Measurements from ENCODE around the gene CCDC93. TPM values are rescaled to one million over a fixed set of nuclear protein-coding genes. Genes with fewer than 3 reads are reported as not detected.

The CCDC93 gene
- total RNA-seq, 1 donor from 2014 or later: 15.7 TPM

DNA sequence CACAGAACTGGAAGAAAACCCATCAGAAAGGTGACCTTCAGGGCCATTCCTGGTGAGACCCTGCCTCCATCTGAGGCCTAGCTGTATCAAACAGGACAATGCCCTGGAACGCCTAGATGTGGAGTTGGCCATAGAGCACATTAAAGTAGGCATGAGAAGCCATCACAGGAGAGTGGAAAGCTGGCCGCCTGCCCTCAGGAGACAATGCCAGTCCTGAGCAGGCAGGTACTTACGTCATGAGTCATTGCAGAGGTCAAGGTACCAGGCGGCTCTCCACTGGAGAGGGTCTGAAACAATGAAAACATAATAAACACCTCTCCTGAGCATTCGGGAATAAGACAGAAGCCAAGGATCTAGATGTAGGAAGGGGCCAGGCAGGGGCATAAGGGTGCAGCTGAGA, 68.6 kb downstream of the CCDC93 start:
- Histone ChIP-seq H3K27me3 (ENCODE audit: control insufficient read depth in 3 of 3, insufficient read depth in 3 of 3, low read length in 3 of 3) (no peaks in the 10 kb centered on the region), H3K36me3 (ENCODE audit: control insufficient read depth in 3 of 3, insufficient read depth in 3 of 3, low read length in 3 of 3) (peaks cover 46 to 78% (median 68%) of the 10 kb centered on the region in 3 donors), H3K27ac (ENCODE audit: low read depth, low read length) (no peak overlapping the region), H3K9me3 (ENCODE audit: control insufficient read depth in 3 of 3, low read length in 3 of 3) (no peaks in the 10 kb centered on the region), H3K4me3 (ENCODE audit: low read length in 3 of 3) (no peak overlapping the region), H3K9ac (ENCODE audit: low read depth in 1 of 3, low read length in 3 of 3) (no peak overlapping the region), H3K4me1 (ENCODE audit: control insufficient read depth in 3 of 3, insufficient read depth in 3 of 3, low read length in 3 of 3) (peaks cover 0 to 2% (median 0%) of the 10 kb centered on the region in 3 donors)

DNA sequence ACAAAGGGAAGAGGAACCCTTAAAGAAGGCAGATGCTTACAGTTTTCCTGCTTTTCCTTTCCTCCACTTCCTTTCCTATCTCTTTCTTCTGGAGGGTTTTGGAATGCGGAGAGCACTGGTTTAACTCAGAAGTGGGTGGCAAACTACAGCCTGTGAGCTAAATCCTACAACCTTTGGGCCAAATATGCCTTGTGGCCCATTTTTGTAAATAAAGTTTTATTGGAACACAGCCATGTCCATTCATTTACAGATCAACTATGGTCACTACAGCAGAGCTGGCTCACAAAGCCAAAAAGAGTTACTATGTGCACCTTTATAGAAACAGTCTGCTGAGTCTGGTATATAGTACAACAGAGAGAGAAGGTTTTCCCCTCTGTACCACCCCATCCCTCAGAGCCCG, 69.1 kb downstream of the CCDC93 start:
- H3K36me3 ChIP-seq (ENCODE audit: control insufficient read depth in 3 of 3, insufficient read depth in 3 of 3, low read length in 3 of 3): peaks cover 50 to 80% (median 69%) of the 10 kb centered on the region in 3 donors
- no peak overlapping the region for H3K4me3 ChIP-seq (ENCODE audit: low read length in 3 of 3)
- H3K27me3 ChIP-seq (ENCODE audit: control insufficient read depth in 3 of 3, insufficient read depth in 3 of 3, low read length in 3 of 3): no peaks in the 10 kb centered on the region
- no peaks in the 10 kb centered on the region for H3K9me3 ChIP-seq (ENCODE audit: control insufficient read depth in 3 of 3, low read length in 3 of 3)
- H3K27ac ChIP-seq (ENCODE audit: low read depth, low read length): no peak overlapping the region
- peaks cover 0 to 2% (median 0%) of the 10 kb centered on the region in 3 donors for H3K4me1 ChIP-seq (ENCODE audit: control insufficient read depth in 3 of 3, insufficient read depth in 3 of 3, low read length in 3 of 3)
- no peak overlapping the region for H3K9ac ChIP-seq (ENCODE audit: low read depth in 1 of 3, low read length in 3 of 3)

DNA sequence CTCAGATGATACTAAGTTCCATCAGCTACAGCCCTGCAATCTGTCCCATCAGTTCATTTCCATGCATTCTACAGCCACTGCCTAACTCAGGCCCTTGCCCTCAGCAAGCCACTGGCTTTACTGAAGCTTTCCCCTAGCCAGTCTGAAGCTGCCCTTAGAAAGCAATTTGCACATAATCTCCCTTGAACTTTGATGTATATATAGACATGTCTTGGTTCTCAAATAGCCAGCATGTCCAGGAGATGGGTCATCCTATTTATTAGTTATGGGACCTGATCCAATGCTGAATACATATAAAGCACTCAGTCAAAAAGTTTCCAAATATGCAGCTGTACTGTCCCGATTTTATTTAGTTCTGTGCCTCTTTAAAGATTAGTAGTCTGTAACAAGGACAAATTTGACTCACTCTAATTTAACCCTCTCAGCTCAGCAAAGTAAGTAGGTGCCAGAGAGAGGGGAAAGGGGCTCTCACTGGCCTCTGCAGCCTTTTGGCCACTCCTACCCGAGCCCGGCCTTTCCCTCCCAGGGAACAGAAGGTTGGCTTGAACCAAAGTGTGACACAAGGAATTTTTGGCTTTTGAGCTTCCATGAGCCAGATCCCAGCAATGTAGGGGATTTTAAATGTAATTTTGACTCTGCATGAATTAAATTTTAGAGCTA, 70.7 kb downstream of the CCDC93 start:
- H3K4me1 ChIP-seq (ENCODE audit: control insufficient read depth in 3 of 3, insufficient read depth in 3 of 3, low read length in 3 of 3): peaks cover 0 to 2% (median 0%) of the 10 kb centered on the region in 3 donors
- no peaks in the 10 kb centered on the region for H3K9me3 ChIP-seq (ENCODE audit: control insufficient read depth in 3 of 3, low read length in 3 of 3)
- no peaks in the 10 kb centered on the region for H3K27me3 ChIP-seq (ENCODE audit: control insufficient read depth in 3 of 3, insufficient read depth in 3 of 3, low read length in 3 of 3)
- H3K27ac ChIP-seq (ENCODE audit: low read depth, low read length): no peak overlapping the region
- no peak overlapping the region for H3K9ac ChIP-seq (ENCODE audit: low read depth in 1 of 3, low read length in 3 of 3)
- no peak overlapping the region for H3K4me3 ChIP-seq (ENCODE audit: low read length in 3 of 3)
- peaks cover 57 to 83% (median 66%) of the 10 kb centered on the region in 3 donors for H3K36me3 ChIP-seq (ENCODE audit: control insufficient read depth in 3 of 3, insufficient read depth in 3 of 3, low read length in 3 of 3)

DNA sequence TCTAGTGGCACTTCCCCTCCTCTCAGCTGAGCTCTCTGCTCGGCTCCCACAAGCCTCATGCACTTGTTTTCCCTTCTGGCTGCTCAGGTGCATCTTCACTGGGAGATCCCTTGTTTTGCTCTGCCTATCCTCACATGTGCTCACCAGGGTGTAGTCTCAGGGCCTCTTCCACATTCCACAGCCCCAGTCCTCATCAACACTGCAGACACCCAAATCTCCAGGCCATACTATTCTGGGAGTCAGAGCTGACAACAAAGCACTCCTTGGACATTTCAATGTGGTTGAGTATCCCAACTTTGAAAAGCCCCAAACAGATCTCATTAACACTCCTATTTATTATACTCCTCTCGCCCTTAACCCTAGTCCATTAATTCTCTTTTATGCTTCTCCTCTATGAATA, 71.3 kb downstream of the CCDC93 start:
- no peaks in the 10 kb centered on the region for H3K27me3 ChIP-seq (ENCODE audit: control insufficient read depth in 3 of 3, insufficient read depth in 3 of 3, low read length in 3 of 3)

DNA sequence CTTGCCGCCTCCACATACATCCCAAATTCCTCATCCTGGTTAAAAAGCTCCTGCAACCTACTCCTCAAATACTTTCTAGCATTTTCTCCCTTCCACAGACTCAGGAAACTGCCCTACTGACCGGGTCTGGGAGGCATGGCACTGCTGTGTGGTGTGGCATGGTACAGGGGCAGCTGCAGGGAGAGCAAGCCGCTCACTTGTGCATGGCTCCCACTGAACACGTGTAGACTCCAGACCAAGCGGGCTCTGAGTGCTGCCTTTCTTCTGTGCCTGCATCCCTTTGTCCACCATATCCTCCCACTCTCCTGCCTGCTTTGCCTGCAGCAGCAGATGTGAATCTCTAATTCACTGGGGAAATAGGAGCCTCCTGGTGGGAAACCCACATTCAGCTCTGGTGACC, 72.2 kb downstream of the CCDC93 start:
- Histone ChIP-seq H3K9ac (ENCODE audit: low read depth in 1 of 3, low read length in 3 of 3) (no peak overlapping the region), H3K27ac (ENCODE audit: low read depth, low read length) (no peak overlapping the region), H3K4me3 (ENCODE audit: low read length in 3 of 3) (no peak overlapping the region), H3K4me1 (ENCODE audit: control insufficient read depth in 3 of 3, insufficient read depth in 3 of 3, low read length in 3 of 3) (peaks cover 5 to 11% (median 7%) of the 10 kb centered on the region in 3 donors), H3K9me3 (ENCODE audit: control insufficient read depth in 3 of 3, low read length in 3 of 3) (no peaks in the 10 kb centered on the region), H3K36me3 (ENCODE audit: control insufficient read depth in 3 of 3, insufficient read depth in 3 of 3, low read length in 3 of 3) (peaks cover 57 to 78% (median 64%) of the 10 kb centered on the region in 3 donors), H3K27me3 (ENCODE audit: control insufficient read depth in 3 of 3, insufficient read depth in 3 of 3, low read length in 3 of 3) (no peaks in the 10 kb centered on the region)

More for the DNA sequence above, 71.3 kb downstream of the CCDC93 start:
- no peaks in the 10 kb centered on the region for H3K9me3 ChIP-seq (ENCODE audit: control insufficient read depth in 3 of 3, low read length in 3 of 3)
- no peak overlapping the region for H3K27ac ChIP-seq (ENCODE audit: low read depth, low read length)
- H3K9ac ChIP-seq (ENCODE audit: low read depth in 1 of 3, low read length in 3 of 3): no peak overlapping the region
- no peak overlapping the region for H3K4me3 ChIP-seq (ENCODE audit: low read length in 3 of 3)
- peaks cover 0 to 2% (median 0%) of the 10 kb centered on the region in 3 donors for H3K4me1 ChIP-seq (ENCODE audit: control insufficient read depth in 3 of 3, insufficient read depth in 3 of 3, low read length in 3 of 3)
- peaks cover 60 to 84% (median 68%) of the 10 kb centered on the region in 3 donors for H3K36me3 ChIP-seq (ENCODE audit: control insufficient read depth in 3 of 3, insufficient read depth in 3 of 3, low read length in 3 of 3)

DNA sequence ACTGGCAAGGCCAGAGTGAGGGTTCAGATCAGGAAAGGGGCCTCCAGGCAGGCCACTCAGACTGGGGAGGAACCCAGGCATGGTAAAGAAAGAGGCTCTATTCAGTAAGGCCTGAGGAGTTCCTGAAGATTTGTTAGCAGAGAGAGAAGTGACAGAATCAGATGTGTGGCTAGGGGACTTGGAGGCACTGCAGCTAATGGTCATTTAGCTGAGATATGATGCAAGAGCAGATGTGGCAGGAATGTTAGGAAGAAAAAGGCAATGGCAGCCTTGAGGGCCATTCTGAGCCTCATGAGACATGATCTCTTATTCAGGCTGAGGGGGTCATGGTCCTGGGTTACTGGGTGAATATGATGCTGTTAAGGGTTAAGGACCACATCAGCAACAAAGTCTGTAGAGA, 73.4 kb downstream of the CCDC93 start:
- Histone ChIP-seq H3K27ac (ENCODE audit: low read depth, low read length) (no peak overlapping the region), H3K36me3 (ENCODE audit: control insufficient read depth in 3 of 3, insufficient read depth in 3 of 3, low read length in 3 of 3) (peaks cover 47 to 70% (median 53%) of the 10 kb centered on the region in 3 donors), H3K4me3 (ENCODE audit: low read length in 3 of 3) (no peak overlapping the region), H3K9ac (ENCODE audit: low read depth in 1 of 3, low read length in 3 of 3) (no peak overlapping the region), H3K27me3 (ENCODE audit: control insufficient read depth in 3 of 3, insufficient read depth in 3 of 3, low read length in 3 of 3) (no peaks in the 10 kb centered on the region), H3K9me3 (ENCODE audit: control insufficient read depth in 3 of 3, low read length in 3 of 3) (no peaks in the 10 kb centered on the region), H3K4me1 (ENCODE audit: control insufficient read depth in 3 of 3, insufficient read depth in 3 of 3, low read length in 3 of 3) (peaks cover 10 to 16% (median 15%) of the 10 kb centered on the region in 3 donors)

DNA sequence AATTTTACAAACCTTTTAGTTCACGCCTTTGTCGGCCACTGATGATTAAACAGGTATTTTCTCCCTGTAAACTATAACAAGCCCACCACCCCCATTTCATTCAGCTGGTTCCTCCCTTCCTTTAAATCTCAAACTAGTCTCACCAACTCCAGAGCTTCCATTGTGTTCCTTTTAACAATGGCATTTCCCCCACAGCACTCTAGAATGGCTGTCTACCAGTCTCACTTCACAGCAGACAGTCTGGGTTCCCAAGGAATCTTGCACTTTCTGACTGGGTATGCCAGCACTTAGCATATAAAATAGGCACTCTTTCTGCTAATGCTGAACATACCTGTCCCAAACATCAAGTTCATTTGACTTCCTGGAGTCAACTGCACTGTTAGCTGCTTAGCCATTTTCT, 75.3 kb downstream of the CCDC93 start:
- no peak overlapping the region for H3K27ac ChIP-seq (ENCODE audit: low read depth, low read length)
- H3K4me3 ChIP-seq (ENCODE audit: low read length in 3 of 3): no peak overlapping the region
- H3K4me1 ChIP-seq (ENCODE audit: control insufficient read depth in 3 of 3, insufficient read depth in 3 of 3, low read length in 3 of 3): peaks cover 10 to 17% (median 15%) of the 10 kb centered on the region in 3 donors
- H3K9ac ChIP-seq (ENCODE audit: low read depth in 1 of 3, low read length in 3 of 3): no peak overlapping the region
- no peaks in the 10 kb centered on the region for H3K9me3 ChIP-seq (ENCODE audit: control insufficient read depth in 3 of 3, low read length in 3 of 3)
- peaks cover 50 to 66% (median 60%) of the 10 kb centered on the region in 3 donors for H3K36me3 ChIP-seq (ENCODE audit: control insufficient read depth in 3 of 3, insufficient read depth in 3 of 3, low read length in 3 of 3)
- H3K27me3 ChIP-seq (ENCODE audit: control insufficient read depth in 3 of 3, insufficient read depth in 3 of 3, low read length in 3 of 3): no peaks in the 10 kb centered on the region

DNA sequence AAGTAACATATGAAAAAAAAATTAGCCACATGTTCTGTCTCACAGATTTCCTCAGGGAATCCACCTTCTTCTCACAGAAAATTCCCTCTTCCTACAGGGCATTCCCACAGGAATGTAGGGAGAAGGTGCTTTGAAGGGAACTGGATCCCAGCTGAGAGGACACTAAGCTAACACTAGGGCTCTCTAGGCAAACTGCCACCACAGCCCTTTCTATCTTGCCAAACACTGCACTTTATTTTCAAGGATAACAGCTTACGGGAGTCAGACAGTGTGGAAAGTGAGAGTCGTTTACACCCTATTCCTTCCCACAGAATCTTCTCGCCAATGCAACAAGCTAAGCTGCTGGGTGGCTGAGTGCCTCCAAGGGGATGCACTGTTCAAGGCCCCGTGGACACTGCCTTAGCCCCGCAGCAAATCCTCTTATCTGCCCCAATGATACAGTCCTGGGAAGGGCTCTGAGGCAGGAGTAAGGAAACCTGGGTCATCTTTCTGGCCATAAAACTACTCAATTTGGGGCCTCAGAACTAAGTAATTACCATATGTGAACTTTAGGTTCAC, 76.9 kb downstream of the CCDC93 start:
- Histone ChIP-seq H3K9ac (ENCODE audit: low read depth in 1 of 3, low read length in 3 of 3) (no peak overlapping the region), H3K27me3 (ENCODE audit: control insufficient read depth in 3 of 3, insufficient read depth in 3 of 3, low read length in 3 of 3) (no peaks in the 10 kb centered on the region), H3K9me3 (ENCODE audit: control insufficient read depth in 3 of 3, low read length in 3 of 3) (no peaks in the 10 kb centered on the region), H3K36me3 (ENCODE audit: control insufficient read depth in 3 of 3, insufficient read depth in 3 of 3, low read length in 3 of 3) (peaks cover 59 to 70% (median 63%) of the 10 kb centered on the region in 3 donors), H3K27ac (ENCODE audit: low read depth, low read length) (no peak overlapping the region), H3K4me3 (ENCODE audit: low read length in 3 of 3) (no peak overlapping the region), H3K4me1 (ENCODE audit: control insufficient read depth in 3 of 3, insufficient read depth in 3 of 3, low read length in 3 of 3) (peaks cover 10 to 23% (median 13%) of the 10 kb centered on the region in 3 donors)

DNA sequence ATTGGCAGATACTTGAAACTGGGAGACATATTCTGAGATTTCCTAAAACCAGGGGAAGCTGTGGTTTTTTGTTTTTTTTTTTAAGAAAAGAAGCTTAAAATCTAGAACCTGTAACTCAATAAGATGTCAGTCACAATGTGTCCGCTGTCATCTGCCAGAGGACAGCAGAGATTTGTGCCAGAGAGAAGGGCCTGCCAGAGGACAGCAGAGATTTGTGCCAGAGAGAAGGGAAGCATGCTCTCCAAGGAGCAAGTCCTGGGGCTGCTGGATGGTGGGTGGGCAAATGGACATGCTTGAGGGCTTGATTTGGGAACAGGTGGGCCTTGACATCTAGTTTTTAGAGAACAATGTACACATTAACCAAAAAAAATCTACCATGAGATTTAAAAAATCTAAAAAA, 77.9 kb downstream of the CCDC93 start:
- no peaks in the 10 kb centered on the region for H3K27me3 ChIP-seq (ENCODE audit: control insufficient read depth in 3 of 3, insufficient read depth in 3 of 3, low read length in 3 of 3)
- no peak overlapping the region for H3K27ac ChIP-seq (ENCODE audit: low read depth, low read length)
- H3K36me3 ChIP-seq (ENCODE audit: control insufficient read depth in 3 of 3, insufficient read depth in 3 of 3, low read length in 3 of 3): peaks cover 53 to 70% (median 58%) of the 10 kb centered on the region in 3 donors
- H3K4me3 ChIP-seq (ENCODE audit: low read length in 3 of 3): no peak overlapping the region
- peaks cover 10 to 26% (median 13%) of the 10 kb centered on the region in 3 donors for H3K4me1 ChIP-seq (ENCODE audit: control insufficient read depth in 3 of 3, insufficient read depth in 3 of 3, low read length in 3 of 3)
- H3K9ac ChIP-seq (ENCODE audit: low read depth in 1 of 3, low read length in 3 of 3): no peak overlapping the region
- no peaks in the 10 kb centered on the region for H3K9me3 ChIP-seq (ENCODE audit: control insufficient read depth in 3 of 3, low read length in 3 of 3)

DNA sequence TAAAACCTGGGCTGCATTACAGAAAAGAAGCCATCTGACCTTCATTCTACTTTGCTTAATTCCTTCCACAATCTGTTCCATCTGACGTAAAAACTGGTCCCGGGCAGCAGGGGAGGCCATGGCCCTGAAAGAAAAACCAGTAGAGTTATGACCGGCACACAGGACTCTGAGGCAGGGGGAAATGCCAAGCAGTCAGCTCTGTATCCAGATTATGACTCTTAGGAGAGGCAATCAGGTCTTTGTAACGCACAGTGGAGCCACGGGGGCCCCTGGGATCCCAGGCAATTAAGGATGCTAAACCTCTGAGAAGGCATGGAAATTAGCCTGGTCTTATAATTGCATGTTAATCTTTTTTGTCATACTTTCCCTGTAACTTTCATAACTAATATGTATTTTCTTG, 78.4 kb downstream of the CCDC93 start:
- H3K36me3 ChIP-seq (ENCODE audit: control insufficient read depth in 3 of 3, insufficient read depth in 3 of 3, low read length in 3 of 3): peaks cover 52 to 70% (median 58%) of the 10 kb centered on the region in 3 donors

More for the DNA sequence above, 78.4 kb downstream of the CCDC93 start:
- H3K4me3 ChIP-seq (ENCODE audit: low read length in 3 of 3): no peak overlapping the region
- H3K9me3 ChIP-seq (ENCODE audit: control insufficient read depth in 3 of 3, low read length in 3 of 3): no peaks in the 10 kb centered on the region
- H3K27ac ChIP-seq (ENCODE audit: low read depth, low read length): no peak overlapping the region
- no peaks in the 10 kb centered on the region for H3K27me3 ChIP-seq (ENCODE audit: control insufficient read depth in 3 of 3, insufficient read depth in 3 of 3, low read length in 3 of 3)
- peaks cover 10 to 26% (median 13%) of the 10 kb centered on the region in 3 donors for H3K4me1 ChIP-seq (ENCODE audit: control insufficient read depth in 3 of 3, insufficient read depth in 3 of 3, low read length in 3 of 3)
- no peak overlapping the region for H3K9ac ChIP-seq (ENCODE audit: low read depth in 1 of 3, low read length in 3 of 3)
